Measurements from ENCODE around the gene MAP4K1.

DNA sequence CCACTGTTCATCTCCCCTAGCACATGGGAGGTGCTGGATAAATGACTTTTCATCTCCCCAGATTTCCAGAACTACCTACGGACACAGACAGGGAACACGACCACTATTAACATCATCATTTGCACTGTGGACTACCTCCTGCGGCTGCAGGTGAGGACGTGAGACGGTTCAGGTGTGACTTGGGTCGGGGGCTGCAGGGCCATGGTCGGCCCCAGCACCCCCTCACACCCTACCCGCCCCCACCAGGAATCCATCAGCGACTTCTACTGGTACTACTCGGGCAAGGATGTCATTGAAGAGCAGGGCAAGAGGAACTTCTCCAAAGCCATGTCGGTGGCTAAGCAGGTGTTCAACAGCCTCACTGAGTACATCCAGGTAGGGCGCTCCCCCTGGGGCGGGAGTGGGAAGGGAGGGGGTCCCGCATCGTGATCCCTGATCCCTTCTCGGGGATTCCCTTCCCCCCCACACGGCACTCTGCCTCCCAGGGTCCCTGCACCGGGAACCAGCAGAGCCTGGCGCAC, 74.4 kb downstream of the MAP4K1 start:
- TF ChIP-seq, protein P1, sequence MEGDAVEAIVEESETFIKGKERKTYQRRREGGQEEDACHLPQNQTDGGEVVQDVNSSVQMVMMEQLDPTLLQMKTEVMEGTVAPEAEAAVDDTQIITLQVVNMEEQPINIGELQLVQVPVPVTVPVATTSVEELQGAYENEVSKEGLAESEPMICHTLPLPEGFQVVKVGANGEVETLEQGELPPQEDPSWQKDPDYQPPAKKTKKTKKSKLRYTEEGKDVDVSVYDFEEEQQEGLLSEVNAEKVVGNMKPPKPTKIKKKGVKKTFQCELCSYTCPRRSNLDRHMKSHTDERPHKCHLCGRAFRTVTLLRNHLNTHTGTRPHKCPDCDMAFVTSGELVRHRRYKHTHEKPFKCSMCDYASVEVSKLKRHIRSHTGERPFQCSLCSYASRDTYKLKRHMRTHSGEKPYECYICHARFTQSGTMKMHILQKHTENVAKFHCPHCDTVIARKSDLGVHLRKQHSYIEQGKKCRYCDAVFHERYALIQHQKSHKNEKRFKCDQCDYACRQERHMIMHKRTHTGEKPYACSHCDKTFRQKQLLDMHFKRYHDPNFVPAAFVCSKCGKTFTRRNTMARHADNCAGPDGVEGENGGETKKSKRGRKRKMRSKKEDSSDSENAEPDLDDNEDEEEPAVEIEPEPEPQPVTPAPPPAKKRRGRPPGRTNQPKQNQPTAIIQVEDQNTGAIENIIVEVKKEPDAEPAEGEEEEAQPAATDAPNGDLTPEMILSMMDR (conservative IDR thresholded peaks at IDR 0.05; ENCODE audit: low read depth, low read length) = no peak
- no peak for TF ChIP-seq EZH2 (IDR thresholded peaks at IDR 0.05; ENCODE audit: borderline replicate concordance, low read depth, low read length, poor library complexity, severe bottlenecking)

Data from A673 (cell line).